DOHH2 (cell line): Measurements from ENCODE around the gene XKR7.

Experiments
- CTCF ChIP-seq: fragments of 200-600 bp; sonication (generic); IDR thresholded peaks from one replicate; pipeline ENCODE4 v1.5.1; 2014; ENCODE audit warnings: antibody characterized with exemption, mild to moderate bottlenecking, low read depth, low read length; ENCODE audit not compliant: poor library complexity, severe bottlenecking
- EZH2phosphoT487 ChIP-seq: fragments of 200-600 bp; sonication (generic); IDR thresholded peaks from 2 replicates; pipeline ENCODE4 v1.6.1; 2017; ENCODE audit warnings: borderline replicate concordance, mild to moderate bottlenecking, antibody characterized with exemption, low read length, moderate library complexity, mixed read lengths

DNA sequence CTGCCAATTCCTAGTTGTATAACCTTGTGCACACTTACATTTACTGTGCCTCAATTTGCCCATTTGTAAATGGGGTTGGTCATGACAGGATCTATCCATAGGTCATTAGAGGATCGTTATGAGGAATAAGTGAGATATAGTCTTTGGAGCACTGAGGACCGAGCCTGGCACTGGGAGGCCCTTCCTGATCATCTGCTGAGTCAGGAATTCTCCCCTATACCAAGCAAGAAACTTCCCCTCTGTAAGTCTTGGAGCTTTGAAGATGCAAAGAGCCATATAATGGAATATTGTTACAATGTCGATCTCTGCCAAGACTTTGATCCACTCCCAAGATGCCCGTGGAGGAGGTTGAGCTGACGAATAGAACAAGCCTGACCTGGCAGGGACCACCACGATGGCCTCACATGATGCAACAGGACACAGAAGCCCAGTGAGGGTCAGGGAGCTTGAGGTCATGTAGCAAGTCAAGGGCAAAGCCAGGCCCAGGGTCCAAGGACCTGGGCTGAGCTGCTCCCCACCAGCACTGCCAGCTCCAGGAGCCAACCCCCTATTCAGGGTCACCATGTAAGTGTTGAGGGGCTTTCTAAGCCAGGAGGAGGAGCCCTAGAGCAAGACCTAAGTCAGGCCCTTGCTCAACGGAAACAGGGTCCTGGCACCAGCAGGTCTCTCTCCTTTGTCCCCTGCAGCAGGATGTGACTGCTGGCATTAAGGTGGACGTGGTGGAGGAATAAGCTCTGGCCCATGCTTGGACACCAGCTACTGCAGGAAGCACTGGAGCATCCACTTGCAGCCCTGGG, 32.8 kb upstream of the XKR7 start:
- TF ChIP-seq CTCF (peak; percentile 45), EZH2phosphoT487 (no peak)
